Neural progenitor cell (in vitro differentiated cells): ENCODE measurements around the gene ADH1C. TPM values are rescaled to one million over a fixed set of nuclear protein-coding genes. Genes with fewer than 3 reads are reported as not detected.

ENCODE experiments used
- DNase-seq: peaks from one replicate; pipeline ENCODE4 v3.0.0-alpha.2; 2016; ENCODE audit warnings: low spot score
- H2AFZ ChIP-seq: fragments of 200-600 bp; sonication (generic); replicated peaks from 2 replicates; pipeline ENCODE4 v1.6.1; 2016; ENCODE audit warnings: antibody characterized with exemption
- H3F3A ChIP-seq: fragments of 200-600 bp; sonication (generic); 2 replicates; pipeline ENCODE4 v1.6.1; 2016; ENCODE audit warnings: antibody characterized with exemption, low read depth
- H3K27ac ChIP-seq: fragments of 200-600 bp; sonication (generic); 2 replicates; pipeline ENCODE4 v1.5.1; 2016; ENCODE audit warnings: mild to moderate bottlenecking
- H3K27me3 ChIP-seq: fragments of 200-600 bp; sonication (generic); 2 replicates; pipeline ENCODE4 v1.6.1; 2016; ENCODE audit warnings: mild to moderate bottlenecking, moderate library complexity
- H3K36me3 ChIP-seq: fragments of 200-600 bp; sonication (generic); 2 replicates; pipeline ENCODE4 v1.5.1; 2016
- H3K4me1 ChIP-seq: fragments of 200-600 bp; sonication (generic); 2 replicates; pipeline ENCODE4 v1.6.1; 2016; ENCODE audit warnings: mixed run types
- H3K4me2 ChIP-seq: fragments of 200-600 bp; sonication (generic); 2 replicates; pipeline ENCODE4 v1.6.1; 2016
- H3K4me3 ChIP-seq: fragments of 200-600 bp; sonication (generic); 2 replicates; pipeline ENCODE4 v1.5.1; 2016
- H3K79me2 ChIP-seq: fragments of 200-600 bp; sonication (generic); 2 replicates; pipeline ENCODE4 v1.6.1; 2016; ENCODE audit warnings: low read depth
- H3K9ac ChIP-seq: fragments of 200-600 bp; sonication (generic); 2 replicates; pipeline ENCODE4 v1.6.1; 2016
- H3K9me3 ChIP-seq: fragments of 200-600 bp; sonication (generic); 2 replicates; pipeline ENCODE4 v1.5.1; 2016; ENCODE audit warnings: low read depth
- H4K20me1 ChIP-seq: fragments of 200-600 bp; sonication (generic); 2 replicates; pipeline ENCODE4 v1.6.1; 2016; ENCODE audit warnings: low read depth
- H3K27ac Mint-ChIP-seq: 3 replicates; pipeline ENCODE4 v1.8.0; 2021; ENCODE audit warnings: mixed read lengths
- H3K27me3 Mint-ChIP-seq: 2 replicates; pipeline ENCODE4 v1.8.0; 2022; ENCODE audit warnings: low read depth, mild to moderate bottlenecking, inconsistent platforms, moderate library complexity, mixed read lengths; ENCODE audit not compliant: insufficient read depth
- H3K36me3 Mint-ChIP-seq: 3 replicates; pipeline ENCODE4 v1.8.0; 2021; ENCODE audit warnings: mixed read lengths
- H3K4me1 Mint-ChIP-seq: 3 replicates; pipeline ENCODE4 v1.8.0; 2021; ENCODE audit warnings: mixed read lengths
- H3K4me3 Mint-ChIP-seq: 3 replicates; pipeline ENCODE4 v1.8.0; 2021; ENCODE audit warnings: mild to moderate bottlenecking, moderate library complexity, mixed read lengths
- H3K9me3 Mint-ChIP-seq: 3 replicates; pipeline ENCODE4 v1.8.0; 2020; ENCODE audit warnings: mixed read lengths
- EZH2 ChIP-seq: fragments of 200-600 bp; sonication (generic); IDR thresholded peaks from 2 replicates; pipeline ENCODE4 v1.6.1; 2017; ENCODE audit warnings: antibody characterized with exemption, mild to moderate bottlenecking, moderate library complexity
- EZH2phosphoT487 ChIP-seq: fragments of 200-600 bp; sonication (generic); IDR thresholded peaks from 2 replicates; pipeline ENCODE4 v1.6.1; 2017; ENCODE audit warnings: antibody characterized with exemption
- total RNA-seq: library from RNA; depleted of rRNA; stranded (reverse); fragments of >200 nt; gene quantifications from 2 replicates; pipeline ENCODE4 v1.2.3, GENCODE V29; 2015; ENCODE audit warnings: low replicate concordance
- TF ChIP-seq, protein P1 (sequence below): fragments of 200-600 bp; sonication (generic); IDR thresholded peaks from 2 replicates; pipeline ENCODE4 v1.5.1; 2017; ENCODE audit warnings: antibody characterized with exemption, mild to moderate bottlenecking

ADH1C gene
- total RNA-seq, 1 donor from 2014 or later = not detected

GRCh38 chr4:99382745-99383360, 30.3 kb upstream of the ADH1C start:
- H3K27me3 Mint-ChIP-seq = peaks cover 2% of the 10 kb centered on the region
- Histone ChIP-seq H3K27me3 (no peaks in the 10 kb centered on the region), H3F3A (no peaks in the 10 kb centered on the region), H2AFZ (no peak overlapping the region), H3K9me3 (no peaks in the 10 kb centered on the region), H3K9ac (no peak overlapping the region), H3K36me3 (no peaks in the 10 kb centered on the region), H4K20me1 (no peaks in the 10 kb centered on the region), H3K27ac (no peak overlapping the region), H3K4me3 (no peak overlapping the region), H3K79me2 (no peaks in the 10 kb centered on the region), H3K4me1 (no peaks in the 10 kb centered on the region), H3K4me2 (no peak overlapping the region)
- no peak overlapping the region for H3K4me3 Mint-ChIP-seq
- no peaks in the 10 kb centered on the region for H3K9me3 Mint-ChIP-seq
- DNase-seq = no peak
- TF ChIP-seq, protein P1, sequence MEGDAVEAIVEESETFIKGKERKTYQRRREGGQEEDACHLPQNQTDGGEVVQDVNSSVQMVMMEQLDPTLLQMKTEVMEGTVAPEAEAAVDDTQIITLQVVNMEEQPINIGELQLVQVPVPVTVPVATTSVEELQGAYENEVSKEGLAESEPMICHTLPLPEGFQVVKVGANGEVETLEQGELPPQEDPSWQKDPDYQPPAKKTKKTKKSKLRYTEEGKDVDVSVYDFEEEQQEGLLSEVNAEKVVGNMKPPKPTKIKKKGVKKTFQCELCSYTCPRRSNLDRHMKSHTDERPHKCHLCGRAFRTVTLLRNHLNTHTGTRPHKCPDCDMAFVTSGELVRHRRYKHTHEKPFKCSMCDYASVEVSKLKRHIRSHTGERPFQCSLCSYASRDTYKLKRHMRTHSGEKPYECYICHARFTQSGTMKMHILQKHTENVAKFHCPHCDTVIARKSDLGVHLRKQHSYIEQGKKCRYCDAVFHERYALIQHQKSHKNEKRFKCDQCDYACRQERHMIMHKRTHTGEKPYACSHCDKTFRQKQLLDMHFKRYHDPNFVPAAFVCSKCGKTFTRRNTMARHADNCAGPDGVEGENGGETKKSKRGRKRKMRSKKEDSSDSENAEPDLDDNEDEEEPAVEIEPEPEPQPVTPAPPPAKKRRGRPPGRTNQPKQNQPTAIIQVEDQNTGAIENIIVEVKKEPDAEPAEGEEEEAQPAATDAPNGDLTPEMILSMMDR = no peak
- TF ChIP-seq EZH2phosphoT487 (no peak), EZH2 (no peak)
- H3K4me1 Mint-ChIP-seq = no peaks in the 10 kb centered on the region
- H3K27ac Mint-ChIP-seq = no peak overlapping the region
- no peaks in the 10 kb centered on the region for H3K36me3 Mint-ChIP-seq

GRCh38 chr4:99381588-99382175, 29.1 kb upstream of the ADH1C start:
- Histone ChIP-seq H3K4me2 (no peak overlapping the region), H3K9ac (no peak overlapping the region), H3K79me2 (no peaks in the 10 kb centered on the region), H2AFZ (no peak overlapping the region), H3K9me3 (no peaks in the 10 kb centered on the region), H3K27ac (no peak overlapping the region), H3K4me3 (no peak overlapping the region), H3F3A (no peaks in the 10 kb centered on the region), H3K27me3 (no peaks in the 10 kb centered on the region), H3K4me1 (no peaks in the 10 kb centered on the region), H3K36me3 (no peaks in the 10 kb centered on the region), H4K20me1 (no peaks in the 10 kb centered on the region)
- no peaks in the 10 kb centered on the region for H3K4me1 Mint-ChIP-seq
- TF ChIP-seq EZH2 (no peak), EZH2phosphoT487 (no peak)
- TF ChIP-seq, protein P1 = no peak
- H3K9me3 Mint-ChIP-seq = no peaks in the 10 kb centered on the region
- DNase-seq = no peak
- no peaks in the 10 kb centered on the region for H3K27me3 Mint-ChIP-seq
- no peak overlapping the region for H3K27ac Mint-ChIP-seq
- no peaks in the 10 kb centered on the region for H3K36me3 Mint-ChIP-seq
- no peak overlapping the region for H3K4me3 Mint-ChIP-seq

- H3K4me3 ChIP-seq = no peak overlapping the region
- H3K9ac ChIP-seq = no peak overlapping the region
- no peak overlapping the region for H2AFZ ChIP-seq
Measured at GRCh38 chr4:99379571-99379970, 27.0 kb upstream of the ADH1C start.

More at GRCh38 chr4:99379571-99379970, 27.0 kb upstream of the ADH1C start:
- no peak for DNase-seq
- Histone ChIP-seq H3K4me1 (no peaks in the 10 kb centered on the region), H3K79me2 (no peaks in the 10 kb centered on the region), H3F3A (no peaks in the 10 kb centered on the region), H3K36me3 (no peaks in the 10 kb centered on the region), H4K20me1 (no peaks in the 10 kb centered on the region), H3K27ac (no peak overlapping the region), H3K4me2 (no peak overlapping the region), H3K9me3 (no peaks in the 10 kb centered on the region), H3K27me3 (no peaks in the 10 kb centered on the region)
- Mint-ChIP-seq H3K4me1 (no peaks in the 10 kb centered on the region), H3K27ac (no peak overlapping the region), H3K9me3 (peaks cover 5% of the 10 kb centered on the region), H3K4me3 (no peak overlapping the region), H3K36me3 (no peaks in the 10 kb centered on the region), H3K27me3 (no peaks in the 10 kb centered on the region)
- TF ChIP-seq, protein P1 = no peak
- TF ChIP-seq EZH2phosphoT487 (no peak), EZH2 (no peak)
